ENCODE data around the gene ANP32B.
"Not testable (repeated sequence)": the region's sequence is repeated elsewhere in the genome, so short reads cannot be mapped to it uniquely, and the experiment has no call there.

The ANP32B gene

DNA sequence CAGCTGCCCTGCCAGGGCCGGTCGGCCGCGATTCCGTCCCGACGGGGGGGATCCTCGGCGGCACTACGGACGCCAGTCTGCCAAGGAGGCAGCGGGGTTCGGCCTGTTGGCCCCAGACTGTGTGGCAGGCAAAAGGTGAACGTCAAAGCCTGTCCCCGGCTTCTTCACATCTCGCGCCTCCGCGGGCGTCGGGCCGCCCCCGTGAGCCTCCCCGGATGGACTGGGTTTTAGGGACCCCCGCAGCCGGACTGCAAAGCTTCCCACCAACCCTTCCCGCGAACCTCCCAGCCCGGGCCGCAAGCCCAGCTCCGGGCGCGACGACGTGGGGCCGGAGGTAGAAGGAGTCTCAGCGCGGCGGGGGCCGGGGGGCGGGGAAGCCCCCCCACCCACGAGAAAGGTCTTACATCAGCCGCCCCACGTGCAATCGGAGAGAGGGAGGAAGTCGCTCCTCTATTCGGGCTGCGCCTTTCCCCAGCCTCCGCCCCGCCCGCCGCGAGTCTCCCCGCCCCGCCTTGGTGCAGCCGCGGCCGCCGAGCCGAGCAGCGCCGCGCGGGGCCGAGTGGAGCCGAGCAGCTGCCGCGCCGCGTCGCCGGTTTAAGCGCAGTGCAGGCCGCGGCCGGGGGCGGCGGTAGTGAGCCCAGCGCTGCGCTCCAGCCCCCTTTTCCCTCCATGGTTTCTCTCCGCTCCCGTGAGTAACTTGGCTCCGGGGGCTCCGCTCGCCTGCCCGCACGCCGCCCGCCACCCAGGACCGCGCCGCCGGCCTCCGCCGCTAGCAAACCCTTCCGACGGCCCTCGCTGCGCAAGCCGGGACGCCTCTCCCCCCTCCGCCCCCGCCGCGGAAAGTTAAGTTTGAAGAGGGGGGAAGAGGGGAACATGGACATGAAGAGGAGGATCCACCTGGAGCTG is at the start of gene ANP32B:
ANP32B (plus strand) TSS at position 659 of the 906 bp plus-strand sequence; CDS start at position 874, 215 bp downstream.
- DNase-seq = peak; percentile 87

DNA sequence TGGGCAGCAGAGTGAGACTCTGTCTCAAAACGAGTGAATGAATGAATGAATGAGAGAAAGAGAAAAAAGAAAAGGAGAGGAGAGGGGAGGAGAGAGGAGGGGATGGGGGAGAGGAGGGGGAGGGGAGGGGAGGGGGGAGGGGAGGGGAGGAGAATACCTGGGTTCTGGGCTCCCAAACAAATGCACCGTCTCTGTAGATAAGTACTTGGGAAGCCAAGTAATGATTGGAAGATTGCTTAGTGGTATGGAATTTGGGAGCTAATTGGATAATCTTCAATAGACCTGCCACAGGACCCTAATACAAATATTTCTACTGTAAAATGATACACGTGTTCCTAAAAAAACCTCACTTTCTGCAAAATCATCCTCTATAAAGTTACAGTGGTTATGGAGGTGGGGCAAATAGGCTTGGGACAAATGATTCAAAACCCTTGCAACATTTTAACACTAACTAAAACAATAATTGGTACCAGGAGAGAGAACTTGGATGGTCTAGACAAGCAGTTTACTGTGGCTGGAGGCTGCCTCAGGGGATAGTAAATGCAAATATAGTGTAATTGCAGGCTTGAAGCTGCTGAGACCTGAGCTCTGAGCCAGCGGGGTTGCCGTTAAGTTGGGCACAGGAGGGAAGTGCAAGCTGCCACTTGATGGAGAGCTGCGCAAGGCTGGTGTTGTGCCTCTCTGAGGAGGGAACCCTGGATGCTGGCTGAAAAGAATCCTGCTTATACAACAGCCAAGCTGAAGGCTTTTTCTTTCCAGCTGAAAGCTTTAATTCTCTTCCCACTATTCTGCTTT is 48.6 kb upstream of the ANP32B start:
- no peak for DNase-seq

DNA sequence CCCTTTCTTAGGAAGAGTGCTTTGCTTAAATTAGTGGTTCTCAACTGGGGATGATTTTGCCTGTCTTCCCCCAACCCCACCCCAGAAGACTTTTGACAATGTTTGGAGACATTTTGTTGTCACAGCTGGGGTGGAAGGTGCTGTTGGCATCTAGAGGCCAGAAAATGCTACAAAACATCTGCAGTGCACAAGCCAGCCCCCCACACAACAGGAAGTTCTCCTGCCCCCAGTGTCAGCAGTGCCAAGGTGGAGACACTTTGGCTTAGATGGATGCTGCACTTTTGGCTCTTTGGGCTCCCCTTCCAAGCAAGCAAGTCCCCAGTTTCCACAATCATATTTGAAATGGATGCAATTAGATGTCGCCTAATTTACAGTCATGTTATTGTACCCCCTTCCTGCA is 47.9 kb upstream of the ANP32B start:
- no peak for DNase-seq

DNA sequence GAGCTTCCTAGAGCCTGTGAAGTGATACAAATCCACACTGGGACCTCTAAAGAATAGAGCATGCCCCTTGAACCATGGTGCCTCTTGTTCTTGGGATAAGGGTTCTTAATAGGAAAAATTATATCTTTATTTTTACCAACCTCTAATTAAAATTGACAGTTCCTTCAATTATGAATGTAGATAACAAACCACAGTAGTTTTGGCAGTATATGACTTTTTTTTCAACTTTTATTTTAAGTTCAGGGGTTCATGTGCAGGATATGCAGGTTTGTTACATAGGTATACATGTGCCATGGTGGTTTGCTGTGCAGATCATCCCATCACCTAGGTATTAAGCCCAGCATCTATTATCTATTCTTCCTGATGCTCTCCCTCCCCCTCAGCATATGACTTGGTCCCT is 46.1 kb upstream of the ANP32B start:
- DNase-seq = no peak

DNA sequence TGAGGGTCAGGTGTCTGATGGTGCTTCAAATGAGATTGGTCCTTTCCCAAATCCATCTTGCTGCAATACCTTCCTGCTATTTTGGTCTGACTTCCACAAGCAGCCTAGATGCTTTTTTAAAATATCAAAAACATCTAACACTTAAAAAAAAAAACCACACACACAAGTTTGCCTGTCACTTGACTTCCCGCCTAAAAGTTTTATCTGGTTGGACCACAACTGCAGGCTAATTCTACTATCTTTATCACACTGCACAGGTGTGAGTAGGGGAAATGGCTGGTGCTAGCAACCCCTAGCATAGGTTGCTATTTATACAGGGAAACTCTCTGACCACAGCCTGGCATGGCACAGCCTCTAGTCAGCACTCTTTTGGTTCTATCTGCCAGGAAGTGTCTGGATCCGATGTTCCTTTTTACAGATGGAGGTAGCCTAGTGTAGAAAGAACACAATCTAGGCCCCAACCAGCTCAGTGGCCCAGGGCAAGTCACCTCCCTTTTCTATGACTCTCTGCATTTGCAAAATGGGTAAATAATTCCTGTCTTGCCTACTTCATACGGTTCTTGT is 45.0 kb upstream of the ANP32B start, which contains the start of gene HEMGN:
HEMGN (minus strand) TSS at position 92 of the 564 bp plus-strand sequence; CDS start at position 56, 36 bp downstream.
- DNase-seq = peak; percentile 3

DNA sequence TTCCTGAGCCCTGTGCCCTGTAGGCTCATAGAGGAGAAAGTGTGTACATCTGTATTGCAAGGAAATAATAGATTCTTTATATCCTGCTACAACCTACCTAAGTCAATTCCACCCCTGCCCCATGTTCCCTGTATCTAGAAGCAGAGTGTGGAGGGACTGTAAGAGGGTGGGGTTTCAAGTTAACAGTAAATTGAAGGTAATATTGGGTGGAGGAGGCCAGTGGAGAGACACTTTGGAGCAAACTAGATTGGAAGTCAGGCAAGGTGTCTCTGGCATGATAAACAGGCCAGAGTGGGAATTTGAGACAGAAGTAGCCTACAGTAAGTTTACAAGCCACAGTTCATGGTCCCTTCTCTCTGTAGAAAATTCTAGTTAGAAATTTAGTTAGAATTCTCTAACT is 42.9 kb upstream of the ANP32B start:
- DNase-seq = no peak

DNA sequence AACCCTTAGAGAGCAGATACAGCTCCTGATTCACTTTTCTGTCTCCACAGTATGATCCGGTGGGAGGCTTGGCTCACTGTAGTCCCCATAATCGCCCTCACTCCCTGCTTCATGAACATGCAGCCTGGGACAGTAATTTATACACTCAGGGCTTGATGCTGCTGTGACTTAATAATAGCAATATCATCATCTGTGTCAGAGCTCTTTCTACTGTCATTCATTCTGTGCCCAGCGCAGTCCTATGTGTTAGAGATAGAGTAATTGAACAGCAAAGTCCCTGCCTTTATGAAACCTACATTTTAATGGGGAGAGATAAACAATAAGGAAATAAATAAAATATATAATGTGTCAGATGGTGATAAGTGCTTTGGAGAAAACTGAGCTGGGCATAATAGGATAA is 42.4 kb upstream of the ANP32B start:
- no peak for DNase-seq

DNA sequence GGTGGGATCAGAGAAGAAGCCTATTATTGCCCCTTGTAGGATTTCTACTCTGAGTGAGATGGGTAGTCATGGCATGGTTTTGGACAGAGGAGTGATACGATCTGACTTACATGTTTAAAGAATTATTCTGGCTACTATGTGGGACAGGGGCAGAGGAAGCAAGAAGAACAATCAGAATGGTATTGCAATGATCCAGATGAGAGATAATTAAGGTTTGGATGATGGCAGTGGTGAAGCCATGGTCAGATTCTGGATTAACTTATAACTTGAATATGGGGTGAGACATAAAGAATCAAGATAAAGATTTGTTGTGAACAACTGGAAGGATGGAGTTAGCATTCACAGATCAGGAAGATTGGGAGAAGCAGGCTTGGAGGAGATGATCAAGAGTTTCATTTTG is 41.8 kb upstream of the ANP32B start:
- DNase-seq = no peak

DNA sequence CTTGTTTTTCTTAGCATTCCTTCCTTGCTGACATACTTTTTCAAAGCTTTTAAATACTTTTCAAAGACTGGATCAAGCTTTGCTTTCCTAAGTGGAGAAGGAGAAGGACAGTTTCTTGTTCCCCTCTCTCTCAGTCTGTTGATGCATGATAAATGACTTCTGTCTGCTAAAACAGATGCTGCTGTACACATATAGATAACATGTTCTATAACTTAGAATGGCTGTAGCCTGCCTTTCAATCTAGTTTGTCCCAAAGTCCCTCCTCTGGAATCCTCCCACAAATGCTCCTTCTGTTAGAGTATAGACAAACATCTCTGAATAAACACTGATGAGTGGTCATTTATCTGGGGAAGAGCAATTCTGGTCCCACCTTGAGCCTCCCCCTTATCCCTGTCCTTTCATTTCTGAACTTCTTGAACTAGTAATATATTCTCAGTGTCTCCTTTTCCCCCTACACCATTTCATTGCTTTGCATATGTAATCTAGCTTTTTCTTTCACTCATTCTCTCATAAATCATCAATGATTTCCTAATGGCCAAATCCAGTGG is 39.8 kb upstream of the ANP32B start:
- DNase-seq = no peak

DNA sequence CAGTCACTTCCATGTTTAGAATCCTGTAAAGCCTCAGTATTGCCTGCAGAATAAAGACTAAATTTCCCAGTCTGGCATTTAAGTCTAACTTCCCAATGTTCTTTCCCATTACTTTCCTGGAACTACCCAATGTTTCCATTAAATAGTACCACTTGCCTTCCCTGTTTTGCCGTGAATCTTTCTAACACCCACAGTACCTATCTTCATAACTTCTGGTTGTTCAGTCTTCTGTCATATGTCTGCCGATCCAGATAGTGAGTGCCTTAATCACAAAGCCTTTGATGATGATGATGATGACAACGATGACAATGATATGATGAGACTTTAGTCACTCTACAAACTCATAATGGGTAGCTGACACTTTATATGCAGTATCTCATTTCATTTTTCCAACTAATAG is 38.5 kb upstream of the ANP32B start:
- DNase-seq = no peak

DNA sequence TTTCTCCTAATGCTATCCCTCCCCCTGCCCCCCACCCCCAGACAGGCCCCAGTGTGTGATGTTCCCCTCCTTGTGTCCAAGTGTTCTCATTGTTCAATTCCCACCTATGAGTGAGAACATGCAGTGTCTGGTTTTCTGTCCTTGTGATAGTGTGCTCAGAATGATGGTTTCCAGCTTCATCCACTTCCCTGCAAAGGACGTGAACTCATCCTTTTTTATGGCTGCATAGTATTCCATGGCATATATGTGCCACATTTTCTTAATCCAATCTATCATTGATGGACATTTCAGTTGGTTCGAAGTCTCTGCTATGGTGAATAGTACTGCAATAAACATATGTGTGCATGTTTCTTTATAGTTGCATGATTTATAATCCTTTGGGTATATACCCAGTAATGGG is 37.7 kb upstream of the ANP32B start:
- not testable (repeated sequence) for DNase-seq

DNA sequence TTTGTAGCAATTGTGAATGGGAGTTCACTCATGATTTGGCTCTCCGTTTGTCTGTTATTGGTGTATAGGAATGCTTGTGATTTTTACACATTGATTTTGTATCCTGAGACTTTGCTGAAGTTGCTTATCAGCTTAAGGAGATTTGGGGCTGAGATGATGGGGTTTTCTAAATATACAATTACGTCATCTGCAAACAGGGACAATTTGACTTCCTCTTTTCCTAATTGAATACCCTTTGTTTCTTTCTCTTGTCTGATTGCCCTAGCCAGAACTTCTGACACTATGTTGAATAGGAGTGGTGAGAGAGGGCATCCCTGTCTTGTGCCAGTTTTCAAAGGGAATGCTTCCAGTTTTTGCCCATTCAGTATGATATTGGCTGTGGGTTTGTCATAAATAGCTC is 36.0 kb upstream of the ANP32B start:
- not testable (repeated sequence) for DNase-seq

DNA sequence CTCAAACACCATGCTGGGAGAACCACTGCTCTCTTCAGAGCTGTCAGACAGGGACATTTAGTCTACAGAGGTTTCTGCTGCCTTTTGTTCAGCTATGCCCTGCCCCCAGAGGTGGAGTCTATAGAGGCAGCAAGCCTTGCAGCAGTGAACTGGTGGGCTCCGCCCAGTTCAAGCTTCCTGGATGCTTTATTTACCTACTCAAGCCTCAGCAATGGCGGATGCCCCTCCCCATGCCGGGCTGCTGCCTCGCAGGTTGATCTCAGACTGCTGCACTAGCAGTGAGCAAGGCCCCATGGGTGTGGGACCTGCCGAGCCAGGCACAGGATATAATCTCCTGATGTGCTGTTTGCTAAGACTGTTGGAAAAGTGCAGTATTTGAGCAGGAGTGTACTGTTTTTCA is 32.3 kb upstream of the ANP32B start:
- peak; percentile 27 for DNase-seq

DNA sequence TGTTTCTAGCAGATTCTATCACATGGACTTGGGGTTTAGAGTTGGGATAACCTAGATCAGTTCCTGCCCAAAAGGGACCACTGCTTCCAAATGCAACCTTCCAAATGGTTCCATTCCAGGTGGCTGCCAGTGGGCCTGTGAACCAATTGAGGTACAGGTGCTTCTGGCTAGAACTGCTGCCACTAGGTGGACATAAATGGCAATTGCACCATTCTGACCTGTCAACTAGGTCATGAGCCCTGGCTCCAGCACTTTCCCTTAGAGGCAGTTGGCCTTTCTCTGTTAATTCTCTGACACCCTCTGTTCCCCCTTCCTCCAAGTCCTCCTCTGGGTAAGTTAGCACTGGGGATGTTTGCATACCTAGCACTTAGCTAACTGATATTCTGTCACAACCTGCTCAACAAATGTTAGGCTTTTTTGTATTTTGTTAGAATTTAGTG is 28.6 kb upstream of the ANP32B start:
- peak; percentile 22 for DNase-seq

DNA sequence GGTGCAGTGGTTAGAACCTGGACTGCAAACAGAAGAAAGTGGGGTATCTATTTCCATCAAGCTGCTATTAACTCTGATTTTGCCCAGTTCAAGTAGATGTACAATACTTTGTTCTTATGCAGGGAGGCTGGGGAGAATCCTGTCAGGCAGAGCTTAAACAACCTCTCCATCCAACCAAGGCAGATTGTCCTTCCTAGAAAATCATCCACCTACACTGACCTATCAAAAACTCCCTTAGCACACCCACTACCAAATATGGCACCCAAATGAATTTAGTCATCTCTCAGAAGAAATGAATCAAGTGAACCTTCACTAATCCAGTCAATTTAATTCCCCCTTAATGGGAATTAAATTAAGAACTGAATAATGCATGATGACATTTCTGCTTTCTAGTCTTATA is 26.8 kb upstream of the ANP32B start:
- no peak for DNase-seq

DNA sequence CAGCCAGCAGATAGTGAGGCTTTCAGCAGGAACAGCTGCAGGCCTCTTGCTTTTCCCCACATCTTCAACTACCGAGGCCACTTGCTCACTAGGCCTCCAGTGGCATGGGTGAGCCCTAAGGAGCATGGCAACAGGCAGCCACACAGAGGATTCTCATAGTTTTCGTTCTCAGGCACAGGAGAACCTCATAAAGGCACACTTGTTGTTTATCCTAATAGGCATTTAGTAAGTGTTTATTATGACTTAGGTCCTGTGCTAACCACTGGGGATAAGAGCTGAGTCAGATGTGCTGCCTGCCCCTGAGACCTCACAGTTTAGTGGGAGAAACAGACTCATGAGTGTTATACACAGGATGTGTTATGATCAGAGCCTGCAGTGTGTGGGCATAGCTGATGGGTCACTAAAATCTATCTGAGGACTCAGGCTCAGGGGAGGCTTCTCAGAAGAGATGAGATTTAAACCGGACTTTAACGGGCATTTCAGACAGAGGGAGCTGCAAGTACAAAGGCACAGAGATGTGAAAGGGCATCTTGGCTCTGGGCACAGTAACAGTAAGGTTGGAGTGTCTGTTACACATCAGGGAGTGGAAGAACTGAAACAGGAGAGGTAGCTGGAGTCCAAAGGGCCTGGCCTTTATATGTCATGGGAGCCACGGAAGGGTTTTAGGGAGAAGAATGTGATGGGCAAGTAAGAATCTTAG is 24.2 kb upstream of the ANP32B start:
- no peak for DNase-seq

DNA sequence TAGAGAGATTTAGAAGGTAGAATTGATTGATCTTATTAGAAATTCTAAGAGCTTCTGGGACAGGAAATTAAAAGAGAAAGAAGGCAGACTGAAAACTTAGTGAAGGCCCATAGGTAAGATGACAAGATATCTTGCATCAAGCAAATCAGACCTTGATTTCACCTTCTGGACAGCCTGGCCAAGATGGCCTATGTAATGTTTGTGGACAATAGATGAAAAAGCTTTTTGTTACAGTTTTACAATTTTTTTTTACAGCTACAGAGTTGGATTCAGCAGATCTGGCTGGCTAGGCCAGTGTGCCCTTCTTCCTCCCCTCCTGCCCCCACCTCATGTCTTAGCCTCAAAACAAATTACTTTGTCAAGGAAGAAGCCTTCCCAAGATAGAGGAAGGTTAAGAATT is 23.6 kb upstream of the ANP32B start:
- DNase-seq = no peak

DNA sequence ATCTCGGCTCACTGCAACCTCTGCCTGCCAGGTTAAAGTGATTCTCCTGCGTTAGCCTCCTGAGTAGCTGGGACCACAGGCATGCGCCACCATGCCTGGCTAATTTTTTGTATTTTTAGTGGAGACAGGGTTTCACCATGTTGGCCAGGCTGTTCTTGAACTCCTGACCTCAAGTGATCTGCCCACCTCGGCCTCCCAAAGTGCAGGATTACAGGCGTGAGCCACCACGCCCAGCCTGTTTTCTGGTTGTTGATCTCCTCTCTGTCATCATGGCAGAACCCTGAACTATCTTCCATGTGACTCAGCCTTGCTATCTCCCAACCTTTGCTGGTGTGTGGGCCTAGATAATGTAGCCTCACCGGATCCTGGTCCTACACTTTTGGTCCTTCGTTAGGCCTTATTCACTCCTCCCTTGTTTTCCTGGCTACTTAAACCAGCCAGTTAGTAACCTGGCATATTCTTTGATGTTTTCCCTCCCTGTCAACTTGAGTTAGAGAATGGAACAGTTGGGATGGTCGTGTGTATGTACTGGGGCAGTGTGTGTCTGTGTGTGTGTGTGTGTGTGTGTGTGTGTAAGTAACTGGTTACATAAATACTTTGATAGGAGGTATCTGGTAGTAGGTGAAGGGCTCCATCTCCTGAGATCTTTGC is 22.3 kb upstream of the ANP32B start:
- DNase-seq = not testable (repeated sequence)

DNA sequence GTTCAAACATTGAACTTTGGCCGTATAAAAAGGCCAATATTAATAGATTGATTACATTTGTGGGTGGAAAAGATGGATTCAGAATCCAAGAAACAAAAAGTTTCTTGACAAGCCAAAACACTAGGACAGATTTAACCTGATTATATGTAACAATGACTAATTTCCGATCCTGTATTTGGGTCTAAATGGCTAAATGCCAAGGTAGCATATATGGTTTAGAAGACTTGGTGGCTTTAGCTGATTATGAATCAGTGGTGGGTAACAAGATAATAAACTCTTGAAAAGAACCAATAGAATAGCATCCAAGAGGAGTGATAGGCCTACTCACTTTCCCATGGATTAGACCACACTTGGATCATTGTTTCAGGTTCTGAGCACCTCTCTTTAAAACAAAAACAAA is 21.8 kb upstream of the ANP32B start:
- no peak for DNase-seq

DNA sequence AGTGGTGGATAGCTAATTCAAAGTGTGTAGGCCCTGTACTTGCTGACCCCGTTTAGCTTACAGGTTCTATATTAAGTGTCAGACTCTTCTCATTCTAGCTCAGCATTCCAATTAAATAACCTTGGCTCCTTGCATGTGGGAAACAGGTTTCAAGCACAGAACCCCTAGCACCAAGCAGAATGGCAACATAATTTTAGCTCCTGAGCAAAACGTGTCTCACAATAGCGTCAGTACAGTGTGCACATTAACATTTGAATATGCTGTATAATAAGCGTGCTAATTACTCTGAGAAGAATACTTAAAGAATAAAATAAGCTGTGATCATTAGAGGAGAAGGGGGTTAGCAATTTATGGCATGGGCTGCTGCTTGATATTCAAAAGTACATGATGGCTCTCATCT is 21.0 kb upstream of the ANP32B start:
- no peak for DNase-seq

DNA sequence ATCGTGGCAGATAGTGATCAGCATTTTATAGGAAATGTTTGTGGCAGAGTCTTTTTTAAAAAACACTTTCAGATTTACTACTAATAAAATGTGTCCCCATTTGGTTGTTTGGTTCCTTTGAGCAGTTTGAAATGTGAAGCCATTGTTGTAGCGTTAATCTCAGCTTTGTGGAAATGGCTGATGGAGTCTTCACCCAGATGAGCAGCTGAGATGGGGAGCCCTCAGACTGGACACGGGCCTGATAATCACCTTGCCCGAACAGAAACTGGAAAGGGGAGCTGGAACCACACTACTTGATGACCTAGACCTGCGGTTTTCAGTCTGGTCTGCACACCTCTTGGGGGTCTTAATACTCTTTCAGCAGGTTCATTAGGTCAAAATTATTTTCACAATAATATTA is 20.6 kb upstream of the ANP32B start:
- DNase-seq = no peak

DNA sequence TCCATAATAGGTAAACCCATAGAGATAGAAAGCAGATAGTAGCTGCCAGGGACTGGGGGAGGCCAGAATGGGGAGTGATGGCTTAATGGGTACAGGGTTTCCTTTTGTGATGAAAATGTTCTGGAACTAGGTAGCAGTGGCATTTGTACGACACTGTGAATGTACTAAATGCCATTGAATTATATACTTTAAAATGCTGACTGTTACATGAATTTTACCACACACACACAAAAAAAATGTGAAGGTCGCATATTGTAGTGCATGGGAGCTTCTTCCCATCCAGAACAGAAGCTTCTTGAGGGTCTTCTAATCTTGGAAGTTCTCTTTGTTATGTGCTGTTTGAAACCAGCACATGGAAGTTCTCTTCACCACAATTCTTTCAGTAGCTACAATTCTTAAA is 19.9 kb upstream of the ANP32B start:
- no peak for DNase-seq

Measured in NK-92 treated with Interleukin-12 subunit alpha and Interleukin-12 subunit beta, amount 100 ng/mL, for 24 hours (cell line).